PC-3 (cell line): ENCODE measurements around the gene CST4. TPM values are rescaled to one million over a fixed set of nuclear protein-coding genes. Genes with fewer than 3 reads are reported as not detected.

Source experiments
- ATAC-seq: fragments of 200-7000 bp; cut with Tn5 transposase; 2 replicates; pipeline ENCODE4 v1.9.1; 2020; ENCODE audit warnings: mild to moderate bottlenecking, moderate library complexity
- BruUV-seq: library from RNA; stranded (reverse); fragments of 400-500 nt; replicated peaks from 2 replicates; lab custom pipeline; 2021; lab: Mats Ljungman, UMichigan
- CTCF ChIA-PET: fragments of 300-600 bp; sonication (Branson Sonifier 250); formaldehyde crosslinking; loops from one replicate; lab custom pipeline; 2022; ENCODE audit warnings: antibody characterized with exemption; lab: Charles Lee
- POLR2A ChIA-PET: fragments of 300-600 bp; sonication (Branson Sonifier 250); formaldehyde crosslinking; loops from one replicate; lab custom pipeline; 2022; ENCODE audit warnings: antibody characterized with exemption; ENCODE audit not compliant: unreplicated experiment; lab: Charles Lee
- DNase-seq: peaks from one replicate; pipeline ENCODE4 v3.0.0-alpha.2; 2015
- H2AFZ ChIP-seq: fragments of 300-600 bp; sonication (generic); 2 replicates; pipeline ENCODE4 v1.6.0; 2016; ENCODE audit warnings: antibody characterized with exemption, low read length
- H3F3A ChIP-seq: fragments of 300-600 bp; sonication (generic); one replicate; pipeline ENCODE4 v1.6.0; 2017; ENCODE audit warnings: antibody characterized with exemption, low read length, control low read depth, mild to moderate bottlenecking; ENCODE audit not compliant: unreplicated experiment
- H3K27ac ChIP-seq: fragments of 300-600 bp; sonication (generic); 2 replicates; pipeline ENCODE4 v1.5.1; 2016; ENCODE audit warnings: mild to moderate bottlenecking, low read length
- H3K27me3 ChIP-seq: fragments of 300-600 bp; sonication (generic); 2 replicates; pipeline ENCODE4 v1.6.1; 2016; ENCODE audit warnings: low read length, mixed read lengths
- H3K36me3 ChIP-seq: fragments of 300-600 bp; sonication (generic); 2 replicates; pipeline ENCODE4 v1.6.1; 2016; ENCODE audit warnings: low read depth, mixed run types, low read length, mixed read lengths
- H3K4me1 ChIP-seq: fragments of 300-600 bp; sonication (generic); 2 replicates; pipeline ENCODE4 v1.5.1; 2016; ENCODE audit warnings: low read length; ENCODE audit not compliant: insufficient read depth
- H3K4me2 ChIP-seq: fragments of 300-600 bp; sonication (generic); 2 replicates; pipeline ENCODE4 v1.6.0; 2016; ENCODE audit warnings: low read length
- H3K4me3 ChIP-seq: fragments of 300-600 bp; sonication (generic); 2 replicates; pipeline ENCODE4 v1.5.1; 2016; ENCODE audit warnings: mild to moderate bottlenecking, low read length, mixed read lengths
- H3K79me2 ChIP-seq: fragments of 300-600 bp; sonication (generic); 2 replicates; pipeline ENCODE4 v1.6.1; 2017; ENCODE audit warnings: low read length, mixed read lengths
- H3K9ac ChIP-seq: fragments of 300-600 bp; sonication (generic); 2 replicates; pipeline ENCODE4 v1.6.0; 2016; ENCODE audit warnings: mild to moderate bottlenecking, low read length
- H3K9me2 ChIP-seq: fragments of 300-600 bp; sonication (generic); replicated peaks from 2 replicates; pipeline ENCODE4 v1.6.1; 2016; ENCODE audit warnings: mixed run types, low read length, mixed read lengths
- H3K9me3 ChIP-seq: fragments of 300-600 bp; sonication (generic); 2 replicates; pipeline ENCODE4 v1.6.1; 2016; ENCODE audit warnings: low read length, mixed read lengths
- H4K20me1 ChIP-seq: fragments of 300-600 bp; sonication (generic); 2 replicates; pipeline ENCODE4 v1.6.1; 2016; ENCODE audit warnings: low read length, mixed read lengths
- EZH2 ChIP-seq: fragments of 300-600 bp; sonication (generic); IDR thresholded peaks from one replicate; pipeline ENCODE4 v1.6.1; 2017; ENCODE audit warnings: antibody characterized with exemption, mild to moderate bottlenecking, low read length; ENCODE audit not compliant: unreplicated experiment
- EZH2phosphoT487 ChIP-seq: fragments of 300-600 bp; sonication (generic); IDR thresholded peaks from 2 replicates; pipeline ENCODE4 v1.6.1; 2018; ENCODE audit warnings: mild to moderate bottlenecking, antibody characterized with exemption, low read length, borderline replicate concordance
- intact Hi-C: fragments of 100-400 bp; cut with micrococcal nuclease; formaldehyde crosslinking; loops from 2 replicates; pipeline ENCODE4 v1.9.0; 2023
- total RNA-seq: library from RNA; depleted of rRNA; stranded (reverse); fragments of >200 nt; gene quantifications from 2 replicates; pipeline ENCODE4 v1.2.3, GENCODE V29; 2014
- TF ChIP-seq, protein P1 (sequence below): fragments of 300-600 bp; sonication (generic); conservative IDR thresholded peaks from 2 replicates; pipeline ENCODE4 v1.5.1; 2017; ENCODE audit warnings: antibody characterized with exemption, low read depth, mild to moderate bottlenecking, low read length

CST4 gene
- total RNA-seq, 1 experiment from 2014 or later: 0.98 TPM

DNA sequence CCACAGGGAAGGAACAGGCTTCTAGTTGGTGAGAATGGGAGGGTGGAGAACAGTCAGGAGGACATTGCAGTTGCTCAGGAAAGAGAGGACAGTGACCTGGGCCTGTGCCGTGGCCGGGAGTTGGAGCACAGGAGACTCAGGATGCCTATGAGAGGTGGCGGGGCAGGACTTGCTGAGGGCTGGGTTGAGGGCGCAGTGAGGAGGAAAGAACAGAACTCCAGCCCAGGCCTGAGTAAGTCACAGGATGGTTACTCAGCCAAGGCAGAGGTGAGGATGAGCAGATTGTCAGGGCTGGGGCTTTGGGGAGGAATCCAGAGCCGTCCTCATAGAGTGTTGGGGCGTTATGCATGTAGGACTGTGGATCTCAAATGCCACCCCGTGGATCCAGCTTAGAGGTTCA is 21.2 kb downstream of the CST4 start:
- no peak overlapping the region for H2AFZ ChIP-seq
- H3K9me3 ChIP-seq: no peaks in the 10 kb centered on the region
- no peak overlapping the region for H3K4me2 ChIP-seq
- no peaks in the 10 kb centered on the region for H3K4me1 ChIP-seq
- no peaks in the 10 kb centered on the region for H3K36me3 ChIP-seq
- no peaks in the 10 kb centered on the region for H3K79me2 ChIP-seq
- no peak overlapping the region for H3K27ac ChIP-seq
- no peak overlapping the region for H3K9ac ChIP-seq
- DNase-seq (no peak), ATAC-seq (no peak)
- H4K20me1 ChIP-seq: no peaks in the 10 kb centered on the region
- BruUV-seq: no TSS peak
- H3K4me3 ChIP-seq: no peak overlapping the region
- intact Hi-C loops: loop anchor here (2.0 kb wide), 1 partner anchor 329 kb away; no protein-coding TSS in a partner anchor
- no peaks in the 10 kb centered on the region for H3F3A ChIP-seq
- TF ChIP-seq, protein P1, sequence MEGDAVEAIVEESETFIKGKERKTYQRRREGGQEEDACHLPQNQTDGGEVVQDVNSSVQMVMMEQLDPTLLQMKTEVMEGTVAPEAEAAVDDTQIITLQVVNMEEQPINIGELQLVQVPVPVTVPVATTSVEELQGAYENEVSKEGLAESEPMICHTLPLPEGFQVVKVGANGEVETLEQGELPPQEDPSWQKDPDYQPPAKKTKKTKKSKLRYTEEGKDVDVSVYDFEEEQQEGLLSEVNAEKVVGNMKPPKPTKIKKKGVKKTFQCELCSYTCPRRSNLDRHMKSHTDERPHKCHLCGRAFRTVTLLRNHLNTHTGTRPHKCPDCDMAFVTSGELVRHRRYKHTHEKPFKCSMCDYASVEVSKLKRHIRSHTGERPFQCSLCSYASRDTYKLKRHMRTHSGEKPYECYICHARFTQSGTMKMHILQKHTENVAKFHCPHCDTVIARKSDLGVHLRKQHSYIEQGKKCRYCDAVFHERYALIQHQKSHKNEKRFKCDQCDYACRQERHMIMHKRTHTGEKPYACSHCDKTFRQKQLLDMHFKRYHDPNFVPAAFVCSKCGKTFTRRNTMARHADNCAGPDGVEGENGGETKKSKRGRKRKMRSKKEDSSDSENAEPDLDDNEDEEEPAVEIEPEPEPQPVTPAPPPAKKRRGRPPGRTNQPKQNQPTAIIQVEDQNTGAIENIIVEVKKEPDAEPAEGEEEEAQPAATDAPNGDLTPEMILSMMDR: no peak
- TF ChIP-seq EZH2phosphoT487 (no peak), EZH2 (no peak)
- H3K27me3 ChIP-seq: no peaks in the 10 kb centered on the region
- no peaks in the 10 kb centered on the region for H3K9me2 ChIP-seq
- POLR2A ChIA-PET: no interaction called here
- CTCF ChIA-PET: no interaction called here

DNA sequence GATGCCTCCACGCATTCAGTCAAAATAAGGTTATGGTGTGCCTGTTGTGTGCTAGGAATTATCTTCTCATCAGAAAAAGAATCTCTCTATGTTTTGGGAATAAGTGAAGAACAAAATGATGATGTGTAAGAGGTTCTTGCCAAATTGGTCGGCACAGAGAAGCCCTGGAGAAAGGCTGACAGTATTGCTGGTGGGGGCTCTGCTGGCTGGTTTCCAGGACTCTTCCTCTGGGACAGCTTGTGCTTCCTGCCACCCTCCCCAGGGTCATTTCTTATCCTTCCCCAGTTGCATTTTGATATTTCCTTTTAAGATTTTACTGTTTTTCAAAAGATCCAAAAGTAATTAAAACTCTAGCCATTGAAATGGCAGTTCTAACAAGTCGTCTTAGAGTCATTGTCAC is 22.1 kb downstream of the CST4 start:
- H3K27me3 ChIP-seq: no peaks in the 10 kb centered on the region
- no peaks in the 10 kb centered on the region for H3K9me2 ChIP-seq
- ChIA-PET CTCF (no interaction called here), POLR2A (no interaction called here)
- ATAC-seq: no peak
- no peaks in the 10 kb centered on the region for H3K79me2 ChIP-seq
- no peak overlapping the region for H3K9ac ChIP-seq
- no peak overlapping the region for H2AFZ ChIP-seq
- no peaks in the 10 kb centered on the region for H4K20me1 ChIP-seq
- no peaks in the 10 kb centered on the region for H3K4me1 ChIP-seq
- TF ChIP-seq, protein P1: no peak
- TF ChIP-seq EZH2 (no peak), EZH2phosphoT487 (no peak)
- no peak overlapping the region for H3K4me2 ChIP-seq
- no peaks in the 10 kb centered on the region for H3F3A ChIP-seq
- DNase-seq: no peak
- no peak overlapping the region for H3K4me3 ChIP-seq
- BruUV-seq: no TSS peak
- intact Hi-C loops: no loop called here
- H3K36me3 ChIP-seq: no peaks in the 10 kb centered on the region
- H3K27ac ChIP-seq: no peak overlapping the region
- H3K9me3 ChIP-seq: no peaks in the 10 kb centered on the region

DNA sequence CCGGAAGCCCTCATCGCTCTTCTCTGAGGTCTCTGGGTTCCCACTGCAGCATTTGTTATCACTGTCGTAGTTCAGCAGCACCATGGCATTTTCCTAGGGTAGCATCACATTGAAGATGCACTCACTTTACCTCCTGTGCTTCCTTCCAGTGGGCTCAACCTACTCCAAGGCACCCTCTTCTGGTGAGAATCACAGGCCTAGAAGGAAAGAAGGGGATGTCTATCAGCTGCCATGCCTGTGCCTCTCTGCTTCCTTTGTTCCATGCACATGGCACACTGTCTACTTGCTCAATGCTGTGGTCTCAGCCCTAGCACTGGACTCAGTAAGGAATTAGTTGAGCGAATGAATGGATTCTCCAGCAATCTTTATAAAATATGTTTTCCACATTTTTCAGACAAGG is 22.6 kb downstream of the CST4 start:
- BruUV-seq: no TSS peak
- TF ChIP-seq, protein P1: peak; percentile 36; the same call in 1 of the 2 replicates
- TF ChIP-seq EZH2phosphoT487: no peak
- peak; percentile 25 for DNase-seq
- Histone ChIP-seq H3K27me3 (no peaks in the 10 kb centered on the region), H2AFZ (no peak overlapping the region), H3K4me3 (no peak overlapping the region), H3K9ac (no peak overlapping the region), H3K4me1 (no peaks in the 10 kb centered on the region), H3K79me2 (no peaks in the 10 kb centered on the region), H3F3A (no peaks in the 10 kb centered on the region), H3K27ac (no peak overlapping the region), H4K20me1 (no peaks in the 10 kb centered on the region), H3K9me3 (no peaks in the 10 kb centered on the region), H3K9me2 (no peaks in the 10 kb centered on the region), H3K36me3 (no peaks in the 10 kb centered on the region), H3K4me2 (no peak overlapping the region)
- ATAC-seq: peak; percentile 45
- ChIA-PET POLR2A (no interaction called here), CTCF (no interaction called here)
- intact Hi-C loops: no loop called here
